GM12864 (cell line): ENCODE measurements around the gene SLC8B1.

Source experiments
- DNase-seq: peaks from one replicate; pipeline ENCODE4 v3.0.0-alpha.2; 2011; ENCODE audit warnings: low read depth
- H3K4me3 ChIP-seq: 2 replicates; pipeline ENCODE4 v1.5.1; 2011; ENCODE audit warnings: mild to moderate bottlenecking, low read depth, low read length, control low read depth
- CTCF ChIP-seq: IDR thresholded peaks from 2 replicates; pipeline ENCODE4 v1.5.1; 2011; ENCODE audit warnings: low read depth, mild to moderate bottlenecking, moderate library complexity, low read length, control low read depth, inconsistent platforms; ENCODE audit errors: missing control alignments

Gene SLC8B1

GRCh38 chr12:113365639-113366395 is 30.9 kb upstream of the SLC8B1 start:
- no peak for TF ChIP-seq CTCF
- DNase-seq = no peak
- H3K4me3 ChIP-seq = no peak overlapping the region

GRCh38 chr12:113364698-113365097 is 29.8 kb upstream of the SLC8B1 start:
- TF ChIP-seq CTCF = no peak
- no peak for DNase-seq
- no peak overlapping the region for H3K4me3 ChIP-seq

- H3K4me3 ChIP-seq = no peak overlapping the region
- DNase-seq = no peak
- no peak for TF ChIP-seq CTCF
Observed at GRCh38 chr12:113361574-113362370, 26.9 kb upstream of the SLC8B1 start.

- peak; percentile 7 for TF ChIP-seq CTCF
- peak overlapping the region; percentile 70; the same call in 1 of the 2 replicates for H3K4me3 ChIP-seq
Observed at GRCh38 chr12:113359939-113360748, 25.2 kb upstream of the SLC8B1 start.

GRCh38 chr12:113359133-113359938 is 24.4 kb upstream of the SLC8B1 start:
- TF ChIP-seq CTCF = no peak
- peak overlapping the region; percentile 70 for H3K4me3 ChIP-seq
- no peak for DNase-seq

More at GRCh38 chr12:113359939-113360748, 25.2 kb upstream of the SLC8B1 start:
- DNase-seq = no peak
